ENCODE data around the gene MUC4.

DNA sequence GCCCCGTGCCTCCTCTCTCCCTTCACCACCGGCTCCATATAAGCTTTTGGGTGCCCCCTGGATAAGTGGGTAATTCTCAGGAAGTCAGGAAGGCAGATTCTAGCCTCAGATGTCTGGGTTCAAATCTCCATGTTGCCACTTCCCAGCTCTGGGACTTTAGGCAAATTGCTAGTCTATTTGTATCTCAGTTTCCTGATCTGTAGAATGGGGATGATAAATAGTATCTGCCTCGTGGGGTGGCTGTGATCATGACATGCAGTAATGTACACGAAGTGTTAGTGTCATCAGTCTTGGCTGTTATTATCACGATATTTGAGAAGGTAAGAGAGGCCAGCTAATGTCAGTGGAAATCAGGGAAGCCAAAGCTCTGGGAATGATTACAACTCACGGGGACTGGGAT, 43.3 kb downstream of the MUC4 start:
- TF ChIP-seq POLR2A (IDR thresholded peaks at IDR 0.05): no peak
- TF ChIP-seq, protein P1, sequence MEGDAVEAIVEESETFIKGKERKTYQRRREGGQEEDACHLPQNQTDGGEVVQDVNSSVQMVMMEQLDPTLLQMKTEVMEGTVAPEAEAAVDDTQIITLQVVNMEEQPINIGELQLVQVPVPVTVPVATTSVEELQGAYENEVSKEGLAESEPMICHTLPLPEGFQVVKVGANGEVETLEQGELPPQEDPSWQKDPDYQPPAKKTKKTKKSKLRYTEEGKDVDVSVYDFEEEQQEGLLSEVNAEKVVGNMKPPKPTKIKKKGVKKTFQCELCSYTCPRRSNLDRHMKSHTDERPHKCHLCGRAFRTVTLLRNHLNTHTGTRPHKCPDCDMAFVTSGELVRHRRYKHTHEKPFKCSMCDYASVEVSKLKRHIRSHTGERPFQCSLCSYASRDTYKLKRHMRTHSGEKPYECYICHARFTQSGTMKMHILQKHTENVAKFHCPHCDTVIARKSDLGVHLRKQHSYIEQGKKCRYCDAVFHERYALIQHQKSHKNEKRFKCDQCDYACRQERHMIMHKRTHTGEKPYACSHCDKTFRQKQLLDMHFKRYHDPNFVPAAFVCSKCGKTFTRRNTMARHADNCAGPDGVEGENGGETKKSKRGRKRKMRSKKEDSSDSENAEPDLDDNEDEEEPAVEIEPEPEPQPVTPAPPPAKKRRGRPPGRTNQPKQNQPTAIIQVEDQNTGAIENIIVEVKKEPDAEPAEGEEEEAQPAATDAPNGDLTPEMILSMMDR (IDR thresholded peaks at IDR 0.05): no peak
